K562 (cell line): ENCODE results near the gene RGS6. TPM values are rescaled to one million over a fixed set of nuclear protein-coding genes. Genes with fewer than 3 reads are reported as not detected.

Experiments used
- ATAC-seq: fragments of 200-7000 bp; cut with Tn5 transposase; 3 replicates; pipeline ENCODE4 v1.9.1; 2020; ENCODE audit warnings: moderate library complexity
- BruUV-seq: library from RNA; stranded (reverse); fragments of 400-500 nt; replicated peaks from 2 replicates; lab custom pipeline; 2021; lab: Mats Ljungman, UMichigan
- CTCF ChIA-PET: fragments of 300-600 bp; formaldehyde crosslinking; extraction: SDS; loops from one replicate; lab custom pipeline; 2021; ENCODE audit warnings: low intra/inter-chr PET ratio; lab: Yijun Ruan, JAX
- POLR2A ChIA-PET: fragments of 300-600, 350-650 bp; sonication (Branson Sonifier 250); formaldehyde crosslinking; extraction: SDS; loops from one replicate; lab custom pipeline; 2021; ENCODE audit warnings: antibody characterized with exemption, inconsistent platforms; lab: Yijun Ruan, JAX
- DNase-seq, 4 experiments: peaks; one replicate each; pipeline versions ENCODE4 v3.0.0 to v3.0.0-alpha.2; 2011 to 2018; ENCODE audit warnings: low spot score in 3 of 4, mixed read lengths in 3 of 4; ENCODE audit errors: extremely low read depth in 1 of 4
- FAIRE-seq: peaks from 2 replicates; lab custom pipeline; 2011; peaks lifted over from hg19 to GRCh38; lab: Jason Lieb, UNC
- H2AFZ ChIP-seq: 2 replicates; pipeline ENCODE4 v1.6.0; 2011; ENCODE audit warnings: low read depth, low read length, control low read depth, inconsistent platforms
- H3K27ac ChIP-seq: fragments of 200-600 bp; 3 replicates; pipeline ENCODE4 v1.8.0; 2011; ENCODE audit warnings: low read depth, mild to moderate bottlenecking, control low read depth, inconsistent platforms, low read length, moderate library complexity, mixed read lengths; ENCODE audit errors: extremely low read depth
- H3K27me3 ChIP-seq, 2 experiments: fragments of 300-600 bp in 1 of 2; 2 replicates in 1 of 2; 3 replicates in 1 of 2; pipeline versions ENCODE4 v1.6.0 to v1.8.0; 2011; ENCODE audit warnings: inconsistent platforms in 2 of 2, low read length in 2 of 2, mild to moderate bottlenecking in 1 of 2, mixed read lengths in 1 of 2, moderate library complexity in 1 of 2; ENCODE audit not compliant: control insufficient read depth in 2 of 2, insufficient read depth in 2 of 2
- H3K36me3 ChIP-seq: fragments of 300-600 bp; 3 replicates; pipeline ENCODE4 v1.8.0; 2011; ENCODE audit warnings: mild to moderate bottlenecking, low read length, inconsistent platforms; ENCODE audit not compliant: control insufficient read depth, insufficient read depth
- H3K4me1 ChIP-seq, 2 experiments: fragments of 200-600 bp in 1 of 2; replicated peaks in 1 of 2; 2 replicates in 1 of 2; 3 replicates in 1 of 2; pipeline versions ENCODE4 v1.5.1 to v1.8.0; 2011; ENCODE audit warnings: inconsistent platforms in 2 of 2, low read length in 2 of 2, mild to moderate bottlenecking in 1 of 2, mixed read lengths in 1 of 2, moderate library complexity in 1 of 2; ENCODE audit not compliant: control insufficient read depth in 2 of 2, insufficient read depth in 2 of 2
- H3K4me2 ChIP-seq: 2 replicates; pipeline ENCODE4 v1.6.1; 2011; ENCODE audit warnings: low read length, control low read depth, inconsistent platforms, mixed read lengths; ENCODE audit not compliant: insufficient read depth
- H3K4me3 ChIP-seq: fragments of 200-600 bp; sonication (generic), shearing (Covaris generic); 2 replicates; pipeline ENCODE4 v1.5.1; 2016; ENCODE audit warnings: control low read depth, inconsistent platforms
- H3K79me2 ChIP-seq: fragments of 200-600 bp; 3 replicates; pipeline ENCODE4 v1.8.0; 2011; ENCODE audit warnings: low read length, inconsistent platforms; ENCODE audit not compliant: control insufficient read depth, insufficient read depth
- H3K9ac ChIP-seq, 2 experiments: 2 replicates each; pipeline versions ENCODE4 v1.6.0 to v1.6.1; 2011; ENCODE audit warnings: low read depth in 2 of 2, low read length in 2 of 2, control low read depth in 1 of 2, inconsistent platforms in 1 of 2, mild to moderate bottlenecking in 1 of 2, mixed read lengths in 1 of 2; ENCODE audit not compliant: insufficient read depth in 1 of 2
- H3K9me1 ChIP-seq: one replicate; pipeline ENCODE4 v1.6.0; 2011; ENCODE audit warnings: inconsistent platforms, mild to moderate bottlenecking, low read length, moderate library complexity; ENCODE audit not compliant: control insufficient read depth, insufficient read depth
- H3K9me3 ChIP-seq: replicated peaks from 2 replicates; pipeline ENCODE4 v1.5.1; 2011; ENCODE audit warnings: low read depth, low read length, inconsistent platforms; ENCODE audit not compliant: control insufficient read depth, insufficient read depth
- H4K20me1 ChIP-seq: replicated peaks from 2 replicates; pipeline ENCODE4 v1.6.1; 2011; ENCODE audit warnings: low read length, inconsistent platforms, mixed read lengths; ENCODE audit not compliant: control insufficient read depth, insufficient read depth
- ATF6 ChIP-seq: sonication (generic); formaldehyde crosslinking; IDR thresholded peaks from 2 replicates; pipeline ENCODE4 v1.4.0; 2020; ENCODE audit warnings: mild to moderate bottlenecking, missing genetic modification reagents
- EP300 ChIP-seq: IDR thresholded peaks from 2 replicates; pipeline ENCODE4 v1.6.1; 2012; ENCODE audit warnings: low read length, improper control_type of control experiment
- ERF ChIP-seq: fragments of 450-650 bp; formaldehyde crosslinking; IDR thresholded peaks from 2 replicates; pipeline ENCODE4 v1.4.0; 2020; ENCODE audit warnings: mild to moderate bottlenecking, mixed read lengths
- FOXM1 ChIP-seq, 2 experiments: fragments of 450-650 bp in 1 of 2; sonication (generic) in 1 of 2; formaldehyde crosslinking in 1 of 2; IDR thresholded peaks; 2 replicates each; pipeline versions ENCODE4 v1.6.1 to v1.9.0; 2017 to 2022; ENCODE audit warnings: low read depth in 2 of 2, mild to moderate bottlenecking in 2 of 2, missing genetic modification reagents in 1 of 2, moderate library complexity in 1 of 2
- HMGN3 ChIP-seq: IDR thresholded peaks from 2 replicates; pipeline ENCODE4 v1.6.1; 2011; ENCODE audit warnings: borderline replicate concordance, low read depth, mild to moderate bottlenecking, mixed read lengths, low read length; ENCODE audit not compliant: insufficient read length; ENCODE audit errors: extremely low read depth
- MYNN ChIP-seq, 2 experiments: sonication (generic); formaldehyde crosslinking in 1 of 2; IDR thresholded peaks; 2 replicates each; pipeline versions ENCODE4 v1.5.0 to v1.6.1; 2016 to 2020; ENCODE audit warnings: antibody characterized with exemption in 1 of 2, missing genetic modification reagents in 1 of 2
- PCBP1 ChIP-seq: fragments of 200-400 bp; formaldehyde crosslinking; IDR thresholded peaks from 2 replicates; pipeline ENCODE4 v1.6.1; 2018; ENCODE audit warnings: mild to moderate bottlenecking, low read depth, low read length; ENCODE audit not compliant: poor library complexity, severe bottlenecking
- TRIM24 ChIP-seq, 2 experiments: fragments of 450-650 bp; IDR thresholded peaks; 2 replicates each; pipeline ENCODE4 v1.6.1; 2016
- ZNF766 ChIP-seq: fragments of 200-800 bp; sonication (Bioruptor generic); conservative IDR thresholded peaks from 2 replicates; pipeline ENCODE4 v1.6.1; 2016; ENCODE audit warnings: missing genetic modification characterization, missing compliant biosample characterization
- WGBS: fragments of 100-300 bp; shearing (Covaris generic); methylation state at CpG from one replicate; pipeline ENCODE4 v1.1.6; 2016; ENCODE audit warnings: low coverage, mixed read lengths; ENCODE audit not compliant: insufficient coverage; ENCODE audit errors: missing lambda C conversion rate; 5-methylcytosine and 5-hydroxymethylcytosine counted together
- in situ Hi-C: fragments of 300-500 bp; cut with MboI; formaldehyde crosslinking; loops from 4 replicates; pipeline ENCODE4 v1.15.0; 2018; ENCODE audit warnings: inconsistent platforms, mixed read lengths
- intact Hi-C: fragments of 100-400 bp; cut with micrococcal nuclease; formaldehyde crosslinking; loops from 2 replicates; pipeline ENCODE4 v1.14.2; 2022
- polyA plus RNA-seq, 8 experiments: library from polyadenylated mRNA; depleted of rRNA in 4 of 8; stranded (reverse) in 5 of 8; unstranded in 3 of 8; fragments of >200 nt; fragmentation: Nextera tagmentation in 2 of 8; fragmentation: Illumina TruSeq in 1 of 8; extraction: Ambion mirVana in 2 of 8; extraction: Trizol in 1 of 8; gene quantifications; 2 replicates each; pipeline versions ENCODE4 v1.2.1 to v1.2.3, GENCODE V29; 2011 to 2014; ENCODE audit warnings: inconsistent platforms in 1 of 8, missing spikeins in 1 of 8
- total RNA-seq, 7 experiments: library from RNA; depleted of rRNA in 6 of 7; stranded (reverse); fragments of >200 nt in 6 of 7; fragmentation: Illumina TruSeq in 2 of 7; extraction: Trizol in 2 of 7; gene quantifications; 2 replicates each; pipeline versions ENCODE4 v1.2.1 to v1.2.3, GENCODE V29; 2011 to 2021; ENCODE audit warnings: low replicate concordance in 1 of 7
- TF ChIP-seq, protein P1 (sequence below): IDR thresholded peaks from 2 replicates; pipeline ENCODE4 v1.6.1; 2014; ENCODE audit warnings: antibody characterized with exemption
- TF ChIP-seq, protein P2 (sequence below): sonication (generic); formaldehyde crosslinking; IDR thresholded peaks from 2 replicates; pipeline ENCODE4 v1.8.1; 2023; ENCODE audit warnings: missing genetic modification reagents, mild to moderate bottlenecking, borderline replicate concordance

RGS6 gene
- total and polyA plus RNA-seq, 9 of the 15 experiments (the other 6 are each of a cell fraction or from before 2014, with no cell fraction given) = not detected

- TF ChIP-seq, protein P1, sequence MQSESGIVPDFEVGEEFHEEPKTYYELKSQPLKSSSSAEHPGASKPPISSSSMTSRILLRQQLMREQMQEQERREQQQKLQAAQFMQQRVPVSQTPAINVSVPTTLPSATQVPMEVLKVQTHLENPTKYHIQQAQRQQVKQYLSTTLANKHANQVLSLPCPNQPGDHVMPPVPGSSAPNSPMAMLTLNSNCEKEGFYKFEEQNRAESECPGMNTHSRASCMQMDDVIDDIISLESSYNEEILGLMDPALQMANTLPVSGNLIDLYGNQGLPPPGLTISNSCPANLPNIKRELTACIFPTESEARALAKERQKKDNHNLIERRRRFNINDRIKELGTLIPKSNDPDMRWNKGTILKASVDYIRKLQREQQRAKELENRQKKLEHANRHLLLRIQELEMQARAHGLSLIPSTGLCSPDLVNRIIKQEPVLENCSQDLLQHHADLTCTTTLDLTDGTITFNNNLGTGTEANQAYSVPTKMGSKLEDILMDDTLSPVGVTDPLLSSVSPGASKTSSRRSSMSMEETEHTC = no peak
- TF ChIP-seq ZNF766 (CRISPR knock-in tag) = no peak
- TF ChIP-seq, protein P2, sequence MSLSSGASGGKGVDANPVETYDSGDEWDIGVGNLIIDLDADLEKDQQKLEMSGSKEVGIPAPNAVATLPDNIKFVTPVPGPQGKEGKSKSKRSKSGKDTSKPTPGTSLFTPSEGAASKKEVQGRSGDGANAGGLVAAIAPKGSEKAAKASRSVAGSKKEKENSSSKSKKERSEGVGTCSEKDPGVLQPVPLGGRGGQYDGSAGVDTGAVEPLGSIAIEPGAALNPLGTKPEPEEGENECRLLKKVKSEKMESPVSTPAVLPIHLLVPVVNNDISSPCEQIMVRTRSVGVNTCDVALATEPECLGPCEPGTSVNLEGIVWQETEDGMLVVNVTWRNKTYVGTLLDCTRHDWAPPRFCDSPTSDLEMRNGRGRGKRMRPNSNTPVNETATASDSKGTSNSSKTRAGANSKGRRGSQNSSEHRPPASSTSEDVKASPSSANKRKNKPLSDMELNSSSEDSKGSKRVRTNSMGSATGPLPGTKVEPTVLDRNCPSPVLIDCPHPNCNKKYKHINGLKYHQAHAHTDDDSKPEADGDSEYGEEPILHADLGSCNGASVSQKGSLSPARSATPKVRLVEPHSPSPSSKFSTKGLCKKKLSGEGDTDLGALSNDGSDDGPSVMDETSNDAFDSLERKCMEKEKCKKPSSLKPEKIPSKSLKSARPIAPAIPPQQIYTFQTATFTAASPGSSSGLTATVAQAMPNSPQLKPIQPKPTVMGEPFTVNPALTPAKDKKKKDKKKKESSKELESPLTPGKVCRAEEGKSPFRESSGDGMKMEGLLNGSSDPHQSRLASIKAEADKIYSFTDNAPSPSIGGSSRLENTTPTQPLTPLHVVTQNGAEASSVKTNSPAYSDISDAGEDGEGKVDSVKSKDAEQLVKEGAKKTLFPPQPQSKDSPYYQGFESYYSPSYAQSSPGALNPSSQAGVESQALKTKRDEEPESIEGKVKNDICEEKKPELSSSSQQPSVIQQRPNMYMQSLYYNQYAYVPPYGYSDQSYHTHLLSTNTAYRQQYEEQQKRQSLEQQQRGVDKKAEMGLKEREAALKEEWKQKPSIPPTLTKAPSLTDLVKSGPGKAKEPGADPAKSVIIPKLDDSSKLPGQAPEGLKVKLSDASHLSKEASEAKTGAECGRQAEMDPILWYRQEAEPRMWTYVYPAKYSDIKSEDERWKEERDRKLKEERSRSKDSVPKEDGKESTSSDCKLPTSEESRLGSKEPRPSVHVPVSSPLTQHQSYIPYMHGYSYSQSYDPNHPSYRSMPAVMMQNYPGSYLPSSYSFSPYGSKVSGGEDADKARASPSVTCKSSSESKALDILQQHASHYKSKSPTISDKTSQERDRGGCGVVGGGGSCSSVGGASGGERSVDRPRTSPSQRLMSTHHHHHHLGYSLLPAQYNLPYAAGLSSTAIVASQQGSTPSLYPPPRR (CRISPR knock-in tag) = no peak
Measured at GRCh38 chr14:72098210-72098609, 166.0 kb downstream of the RGS6 start (continued).

GRCh38 chr14:72099566-72099965 is 167.3 kb downstream of the RGS6 start:
- no peaks in the 10 kb centered on the region for H3K9me3 ChIP-seq
- ChIA-PET POLR2A (no interaction called here), CTCF (no interaction called here)
- no peaks in the 10 kb centered on the region for H3K36me3 ChIP-seq
- WGBS = 4% methylated on average over 3 of the region's 3 CpGs
- H3K4me1 ChIP-seq = no peaks in the 10 kb centered on the region
- intact Hi-C loops = no loop called here
- H3K4me2 ChIP-seq = no peak overlapping the region
- H4K20me1 ChIP-seq = no peaks in the 10 kb centered on the region
- in situ Hi-C loops = no loop called here
- H3K9ac ChIP-seq = no peak overlapping the region
- H2AFZ ChIP-seq = no peak overlapping the region
- no peaks in the 10 kb centered on the region for H3K9me1 ChIP-seq
- ATAC-seq (no peak), FAIRE-seq (no peak), DNase-seq (no peak)
- H3K27me3 ChIP-seq = no peaks in the 10 kb centered on the region
- BruUV-seq = no TSS peak
- no peaks in the 10 kb centered on the region for H3K79me2 ChIP-seq
- H3K4me3 ChIP-seq = no peak overlapping the region
- H3K27ac ChIP-seq = no peak overlapping the region
- TF ChIP-seq HMGN3 (no peak), ERF (CRISPR knock-in tag) (no peak), EP300 (no peak), FOXM1 (IDR thresholded peaks at IDR 0.05; ENCODE audit: low read depth) (no peak), FOXM1 (CRISPR knock-in tag; IDR thresholded peaks at IDR 0.05; ENCODE audit: low read depth) (no peak), ATF6 (no peak), TRIM24 (IDR thresholded peaks at IDR 0.05) (no peak), PCBP1 (no peak), MYNN (IDR thresholded peaks at IDR 0.05) (no peak), MYNN (CRISPR knock-in tag; IDR thresholded peaks at IDR 0.05) (no peak)
